ENCODE data around the gene HMGN2.
"Not testable (repeated sequence)": the region's sequence is repeated elsewhere in the genome, so short reads cannot be mapped to it uniquely, and the experiment has no call there.

The HMGN2 gene

DNA sequence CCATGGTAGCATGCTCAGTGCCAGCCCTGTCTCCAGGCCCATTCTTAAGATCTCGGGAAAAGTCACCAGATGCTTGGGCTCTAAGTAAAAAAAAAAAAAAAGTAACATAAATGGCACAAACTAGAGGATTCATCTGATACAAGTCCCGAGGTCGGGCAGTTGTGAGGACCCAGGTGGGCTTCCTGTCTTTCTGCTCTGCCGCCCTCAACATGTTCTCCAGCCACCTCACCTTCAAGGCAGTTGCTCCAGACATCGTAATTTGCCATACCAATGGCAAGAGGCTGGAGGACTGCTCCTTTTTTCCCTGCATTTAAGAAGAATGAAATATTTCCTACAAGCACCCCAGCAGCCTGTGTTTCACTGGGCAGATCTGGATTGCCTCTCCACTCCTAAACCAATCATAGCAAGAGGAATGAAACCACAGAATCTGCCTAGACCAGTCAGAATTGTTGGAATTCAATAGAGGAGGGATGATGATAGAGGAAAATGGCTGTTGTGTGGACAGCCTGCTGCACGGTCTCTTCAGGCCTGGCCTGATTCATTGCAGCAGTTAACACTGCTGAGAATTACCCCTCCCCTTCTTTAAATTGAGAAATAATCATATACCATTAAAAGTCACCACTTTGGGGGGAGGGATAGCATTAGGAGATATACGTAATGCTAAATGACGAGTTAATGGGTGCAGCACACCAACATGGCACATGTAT, 5.4 kb downstream of the HMGN2 start:
- no peak for DNase-seq

DNA sequence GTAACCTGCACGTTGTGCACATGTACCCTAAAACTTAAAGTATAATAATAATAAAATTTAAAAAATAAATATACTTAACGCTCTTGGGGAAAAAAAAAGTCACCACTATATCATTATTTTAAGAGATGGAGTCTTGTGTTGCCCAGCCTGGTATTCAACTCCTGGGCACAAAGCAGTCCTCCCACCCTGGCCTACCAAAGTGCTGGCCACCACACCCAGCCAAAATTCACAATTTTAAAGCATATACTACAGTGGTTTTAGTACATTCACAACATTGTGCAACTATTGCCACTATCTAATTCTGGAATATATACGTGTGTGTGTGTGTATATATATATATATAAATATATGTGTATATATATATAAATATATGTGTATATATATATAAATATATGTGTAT, 5.9 kb downstream of the HMGN2 start:
- DNase-seq, result no peak

DNA sequence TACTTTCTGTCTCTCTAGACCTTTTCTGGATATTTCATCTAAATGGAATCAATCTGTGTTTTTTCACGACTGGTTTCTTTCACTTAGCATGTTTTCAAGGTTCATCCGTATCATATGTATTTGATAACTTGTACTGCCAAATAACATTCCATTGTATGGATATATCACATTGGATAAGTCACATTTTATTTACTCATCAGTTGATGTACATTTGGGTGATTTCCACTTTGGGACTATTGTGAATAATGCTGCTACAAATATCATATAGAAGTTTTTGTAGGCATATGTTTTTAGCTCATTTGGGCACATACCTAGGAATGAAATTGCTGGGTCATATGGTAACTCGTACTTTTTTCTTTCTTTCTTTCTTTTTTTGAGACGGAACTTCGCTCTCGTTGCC, 6.7 kb downstream of the HMGN2 start:
- DNase-seq, result no peak

DNA sequence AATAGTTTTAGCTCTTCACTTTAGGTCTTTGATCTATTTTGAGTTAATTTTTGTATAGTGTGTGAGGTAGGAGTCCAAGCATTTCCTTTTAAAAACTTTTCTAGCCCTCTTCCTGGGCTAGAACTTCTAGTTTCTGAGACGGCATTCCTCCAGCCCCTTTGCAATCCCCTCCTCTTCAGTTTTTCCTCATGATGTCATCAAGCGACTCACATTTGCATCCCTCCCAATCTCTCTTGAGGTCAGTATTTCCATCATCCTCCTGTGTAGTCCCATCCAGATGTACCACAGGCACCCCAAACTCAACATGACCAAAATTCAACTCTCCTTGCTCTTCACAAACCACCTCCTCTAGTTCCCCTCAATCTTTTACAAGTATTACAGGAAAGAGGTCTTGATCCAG, 10.7 kb downstream of the HMGN2 start:
- no peak for DNase-seq

DNA sequence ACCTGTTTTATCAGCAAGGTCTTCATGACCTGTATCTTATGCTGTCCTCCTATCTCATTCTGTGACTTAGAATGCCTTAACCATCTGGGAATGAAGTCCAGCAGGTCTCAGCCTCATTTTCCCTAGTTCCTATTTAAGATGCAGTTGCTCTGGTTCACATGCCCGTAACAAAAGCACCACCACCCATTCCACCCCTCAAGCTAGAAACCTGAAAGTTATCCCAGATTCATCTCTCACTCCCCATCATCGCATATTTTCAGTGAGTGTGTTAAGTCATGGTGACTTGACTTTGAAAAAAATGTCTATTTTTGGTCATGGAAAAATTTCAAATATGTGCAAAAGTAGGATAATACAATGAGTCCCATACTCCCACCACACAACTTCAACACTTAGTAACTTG, 11.7 kb downstream of the HMGN2 start:
- no peak for DNase-seq

DNA sequence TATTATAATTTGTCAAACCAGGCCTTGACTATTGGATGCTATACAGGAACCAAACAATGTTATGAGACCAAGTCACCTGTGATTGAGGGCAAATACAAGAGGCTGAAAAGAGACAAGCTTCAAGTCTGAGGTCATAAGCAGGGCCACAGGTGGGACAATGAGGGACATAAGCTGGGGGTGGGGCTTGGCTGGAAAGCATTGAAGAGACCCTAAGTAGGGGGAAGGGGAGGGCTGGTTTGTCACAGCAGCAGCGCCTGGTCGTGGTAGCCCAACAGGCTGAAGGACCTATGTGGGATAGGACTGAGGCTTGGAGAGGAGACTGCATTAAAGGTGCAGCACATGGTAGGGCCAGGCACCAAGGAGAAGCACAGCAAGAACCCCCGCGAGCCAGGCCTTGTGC, 17.9 kb downstream of the HMGN2 start:
- no peak for DNase-seq

DNA sequence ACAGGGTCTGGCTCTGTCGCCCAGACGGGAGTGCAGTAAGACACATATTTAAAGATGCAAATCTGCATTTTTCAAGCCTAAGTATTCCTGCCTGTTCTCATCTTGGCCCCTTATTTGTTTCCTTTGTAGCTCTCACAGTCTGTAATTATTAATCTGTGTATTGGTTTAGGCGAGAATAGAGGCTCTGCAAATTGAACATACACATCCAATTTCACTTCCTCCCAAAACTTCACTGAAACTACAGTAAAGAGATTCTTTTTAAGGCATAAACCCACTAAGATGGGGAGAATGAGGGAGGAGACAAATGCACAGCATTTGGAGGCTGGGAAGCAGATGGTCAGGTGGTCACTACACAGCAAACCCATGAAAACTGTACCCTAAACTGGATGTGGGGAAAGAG, 21.0 kb downstream of the HMGN2 start:
- DNase-seq, result no peak

DNA sequence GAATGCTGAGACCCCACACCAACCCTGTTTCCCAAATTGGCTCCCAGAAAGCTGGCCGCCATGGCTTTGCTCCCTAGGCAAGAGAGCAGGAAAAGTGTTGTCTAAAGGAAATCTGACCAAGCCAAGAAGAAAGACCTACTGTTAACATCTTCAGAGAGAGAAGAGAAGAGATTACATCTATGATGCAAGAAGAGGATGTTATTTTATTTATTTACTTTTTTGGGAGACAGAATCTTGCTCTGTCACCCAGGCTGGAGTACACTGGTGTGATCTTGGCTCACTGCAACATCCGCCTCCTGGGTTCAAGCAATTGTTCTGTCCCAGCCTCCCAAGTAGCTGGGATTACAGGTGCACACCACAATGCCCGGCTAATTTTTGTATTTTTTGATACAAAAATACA, 21.7 kb downstream of the HMGN2 start:
- no peak for DNase-seq

DNA sequence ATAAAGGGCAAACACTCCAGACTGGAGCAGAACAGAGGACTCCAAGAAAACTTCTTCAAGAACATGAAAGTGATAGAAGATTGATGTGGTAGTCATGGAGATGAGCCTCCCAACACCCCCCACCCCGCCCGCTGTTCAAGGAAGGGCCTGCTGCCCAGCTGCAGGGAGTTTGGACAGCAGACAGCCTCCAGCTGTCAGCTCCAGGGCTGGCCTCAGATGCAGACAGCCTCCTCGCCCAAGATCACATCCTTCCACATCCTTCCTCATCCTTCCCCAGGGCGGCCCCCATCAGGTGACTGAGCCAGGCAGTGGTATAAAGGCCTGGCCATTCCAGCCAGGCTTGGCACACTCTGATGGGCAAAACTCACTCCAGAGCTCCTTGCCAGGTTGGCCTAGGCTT, 24.6 kb downstream of the HMGN2 start:
- no peak for DNase-seq

DNA sequence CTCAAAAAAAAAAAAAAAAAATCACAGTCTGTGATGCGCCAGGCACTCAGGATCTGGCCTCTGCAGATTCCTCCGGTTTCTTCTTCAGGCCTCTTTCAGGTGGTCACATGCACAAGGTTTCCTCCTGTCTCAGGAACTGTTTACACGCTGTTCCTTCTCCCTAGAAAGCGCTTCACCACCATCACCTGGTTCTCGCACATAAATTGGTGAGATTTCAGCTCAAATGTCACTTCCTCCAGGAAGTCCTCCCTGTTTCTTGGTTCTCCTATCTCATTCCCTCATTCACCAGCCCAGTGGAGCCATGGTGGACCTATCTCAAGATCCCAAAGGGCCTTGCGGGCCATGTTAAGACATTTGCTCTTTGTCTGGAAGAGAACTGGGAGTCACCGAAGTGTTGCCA, 26.7 kb downstream of the HMGN2 start:
- DNase-seq, result no peak

DNA sequence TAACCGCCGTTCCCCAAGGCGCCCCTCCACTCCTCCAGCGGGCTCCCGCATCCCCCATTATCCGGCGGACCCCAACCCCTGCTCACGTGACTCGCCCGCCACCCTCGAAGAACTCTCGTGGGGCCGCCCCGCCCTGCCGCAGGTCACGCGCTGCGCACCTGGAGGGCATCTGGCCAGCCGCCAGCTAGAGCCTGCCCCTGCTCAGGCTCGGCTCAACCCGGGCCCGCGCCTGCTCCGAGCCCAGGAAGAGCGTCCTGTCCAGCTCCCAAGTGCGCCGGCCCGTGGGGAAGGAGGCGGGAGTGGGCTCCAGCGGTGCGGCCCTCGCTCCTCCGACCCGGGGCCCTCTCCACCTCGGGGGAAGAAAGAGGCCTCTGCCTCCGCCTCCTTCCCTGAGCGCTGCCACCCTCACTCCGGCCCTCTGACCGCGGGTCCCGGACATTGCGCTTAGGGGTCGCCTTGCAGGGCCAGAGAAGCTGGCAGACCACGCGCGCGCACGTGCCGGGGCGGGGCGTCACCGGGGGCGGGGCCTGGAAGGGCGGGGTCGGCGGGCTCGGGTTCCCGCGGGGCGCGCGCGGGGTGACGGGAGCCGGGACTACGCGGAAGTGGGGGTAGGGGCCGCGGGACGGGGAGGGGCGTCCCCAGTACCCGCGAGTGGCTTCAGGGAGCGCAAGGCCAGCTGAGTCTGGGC, 28.4 kb downstream of the HMGN2 start:
- DNase-seq, result peak; percentile 51

DNA sequence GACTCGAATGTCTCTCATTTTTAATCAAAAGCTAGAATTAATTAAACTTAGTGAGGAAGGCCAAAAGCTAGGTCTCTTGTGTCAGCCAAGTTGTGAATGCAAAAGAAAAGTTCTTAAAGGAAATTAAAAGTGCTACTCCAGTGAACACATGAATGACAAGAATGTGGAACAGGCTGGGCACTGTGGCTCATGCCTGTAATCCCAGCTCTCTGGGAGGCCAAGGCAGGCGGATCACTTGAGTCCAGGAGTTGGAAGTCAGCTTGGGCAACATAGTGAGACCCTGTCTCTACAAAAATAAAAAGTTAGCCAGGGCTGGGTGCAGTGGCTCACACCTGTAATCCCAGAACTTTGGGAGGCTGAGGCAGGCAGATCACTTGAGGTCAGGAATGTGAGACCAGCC, 38.5 kb downstream of the HMGN2 start:
- DNase-seq, result not testable (repeated sequence)

DNA sequence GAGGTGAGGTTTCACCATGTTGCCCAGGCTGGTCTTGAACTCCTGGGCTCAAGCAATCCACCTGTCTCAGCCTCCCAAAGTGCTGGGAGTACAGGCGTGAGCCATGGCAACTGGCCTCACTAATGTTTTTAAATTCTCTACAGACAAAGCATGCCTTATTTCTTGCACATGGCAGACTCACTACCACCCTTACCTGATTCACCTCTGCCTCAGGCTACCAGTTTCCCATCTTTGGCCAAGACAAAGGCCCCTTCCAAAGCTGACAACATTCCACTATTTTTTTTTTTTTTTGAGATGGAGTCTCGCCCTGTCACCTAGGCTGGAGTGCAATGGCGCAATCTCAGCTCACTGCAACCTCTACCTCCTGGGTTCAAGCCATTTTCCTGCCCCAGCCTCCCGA, 43.6 kb downstream of the HMGN2 start:
- not testable (repeated sequence) for DNase-seq

DNA sequence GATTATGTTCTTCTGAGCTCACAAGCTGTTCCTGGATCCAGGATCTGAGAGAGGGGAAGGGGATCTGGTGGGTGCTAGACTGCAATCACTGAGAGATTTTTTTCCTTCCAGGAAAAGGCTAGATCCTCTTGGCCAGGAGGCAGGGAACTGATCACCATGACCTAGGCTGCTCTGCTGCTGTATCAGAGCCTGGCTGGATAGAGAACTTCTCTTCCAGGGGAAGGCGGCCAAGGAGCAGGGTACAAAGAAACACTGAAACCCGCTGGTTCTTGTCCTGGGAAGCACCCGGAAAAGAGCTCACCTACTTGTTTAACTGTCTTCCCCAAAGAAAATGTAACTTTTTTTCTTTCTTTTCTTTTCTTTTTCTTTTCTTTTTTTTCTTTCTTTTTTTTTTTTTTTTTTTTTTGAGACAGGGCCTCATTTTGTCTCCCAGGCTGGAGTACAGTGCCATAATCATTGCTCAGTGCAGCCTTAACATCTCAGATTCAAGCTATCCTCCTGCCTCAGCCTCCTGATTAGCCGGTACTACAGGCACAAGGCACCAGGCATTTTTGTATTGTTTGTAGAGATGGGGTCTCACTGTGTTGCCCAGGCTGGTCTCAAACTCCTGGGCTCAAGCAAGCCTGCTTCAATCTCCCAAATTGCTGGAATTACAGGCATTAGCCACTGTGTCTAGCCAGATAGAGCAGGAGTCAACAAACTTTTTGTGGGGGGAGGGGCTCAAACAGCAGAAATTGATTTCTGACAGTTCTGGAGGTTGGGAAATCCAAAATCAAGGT, 44.9 kb downstream of the HMGN2 start:
- DNase-seq, result no peak

DNA sequence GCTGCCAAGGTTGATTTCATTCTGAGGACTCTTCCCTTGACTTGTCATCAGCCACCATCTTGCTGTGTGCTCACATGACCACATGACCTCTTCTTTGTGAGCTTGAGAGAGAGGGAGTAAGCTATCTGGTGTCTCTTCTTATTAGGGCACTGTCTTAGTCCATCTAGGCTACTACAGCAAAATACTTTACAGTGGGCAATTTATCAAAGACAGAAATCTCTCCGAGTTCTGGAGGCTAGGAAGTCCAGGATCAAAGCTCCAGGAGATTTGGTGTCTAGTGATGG, 45.5 kb downstream of the HMGN2 start:
- no peak for DNase-seq

DNA sequence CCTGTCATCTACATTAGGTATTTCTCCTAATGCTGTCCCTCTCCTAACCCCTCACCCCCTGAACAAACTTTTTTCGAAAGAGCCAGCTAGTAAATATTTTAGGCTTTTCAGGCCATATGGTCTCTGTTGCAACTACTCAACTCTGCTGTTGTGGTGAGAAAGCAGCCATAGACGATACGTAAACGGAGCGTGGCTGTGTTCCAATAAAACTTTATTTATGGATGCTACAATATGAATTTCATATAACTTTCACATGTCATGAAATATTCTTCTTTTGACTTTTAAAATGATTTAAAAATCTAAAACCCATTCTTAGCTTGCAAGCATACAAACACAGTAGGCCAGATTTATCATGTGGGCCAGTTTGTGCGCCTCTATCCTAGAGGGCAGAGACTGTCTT, 46.1 kb downstream of the HMGN2 start:
- no peak for DNase-seq

DNA sequence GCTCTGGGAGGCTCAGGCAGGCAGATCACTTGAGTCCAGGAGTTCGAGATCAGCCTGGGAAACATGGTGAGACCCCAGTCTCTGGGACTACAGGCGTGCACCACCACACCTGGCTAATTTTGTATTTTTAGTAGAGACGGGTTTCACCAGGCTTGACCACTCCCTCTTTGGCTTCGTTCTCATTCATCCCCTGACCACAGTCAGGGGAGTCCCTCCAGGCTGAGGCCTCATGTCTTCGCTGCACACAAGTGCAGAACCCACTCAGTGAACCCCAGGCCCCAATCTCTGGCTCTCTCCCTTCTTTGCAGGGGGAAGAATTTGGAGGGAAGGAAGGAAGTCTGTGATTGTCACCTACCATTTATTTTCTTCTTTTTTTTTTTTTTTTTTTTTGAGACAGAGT, 48.1 kb downstream of the HMGN2 start:
- DNase-seq, result no peak

DNA sequence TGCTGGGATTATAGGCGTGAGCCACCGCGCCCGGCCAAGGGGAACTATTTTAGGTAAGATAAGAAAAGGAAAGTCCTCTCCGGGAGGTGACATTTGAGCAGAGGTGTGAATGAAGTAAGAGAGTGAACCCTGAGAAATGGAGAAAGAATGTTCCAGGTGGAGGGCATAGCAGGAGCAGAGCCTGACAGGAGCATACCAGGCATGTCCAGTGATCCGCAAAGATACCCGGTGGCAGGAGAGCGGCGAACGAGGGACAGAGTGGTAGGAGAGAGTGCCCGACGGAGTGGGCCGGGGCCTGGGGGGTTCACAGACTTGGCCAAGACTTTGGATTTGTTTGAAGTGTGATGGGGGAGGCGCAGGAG, 49.4 kb downstream of the HMGN2 start:
- no peak for DNase-seq

DNA sequence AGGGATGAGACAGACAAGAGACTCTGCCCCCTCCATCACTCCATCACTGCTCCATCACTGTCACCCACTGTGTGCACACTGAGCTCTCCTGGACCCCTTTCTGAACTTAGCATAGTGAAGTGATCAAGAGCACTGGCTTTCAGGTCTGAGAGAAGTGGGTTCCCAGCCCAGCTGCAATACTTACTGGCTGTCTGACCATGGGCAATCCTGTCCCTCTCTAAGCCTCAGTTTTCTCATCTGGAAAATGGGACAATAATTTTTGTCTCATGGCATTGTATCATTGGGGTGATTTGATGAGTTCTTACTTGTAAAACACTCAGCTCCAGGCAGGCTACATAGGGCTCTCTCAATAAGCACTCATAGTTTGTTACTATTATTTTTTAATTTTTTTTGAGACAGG, 49.8 kb downstream of the HMGN2 start:
- DNase-seq, result no peak

DNA sequence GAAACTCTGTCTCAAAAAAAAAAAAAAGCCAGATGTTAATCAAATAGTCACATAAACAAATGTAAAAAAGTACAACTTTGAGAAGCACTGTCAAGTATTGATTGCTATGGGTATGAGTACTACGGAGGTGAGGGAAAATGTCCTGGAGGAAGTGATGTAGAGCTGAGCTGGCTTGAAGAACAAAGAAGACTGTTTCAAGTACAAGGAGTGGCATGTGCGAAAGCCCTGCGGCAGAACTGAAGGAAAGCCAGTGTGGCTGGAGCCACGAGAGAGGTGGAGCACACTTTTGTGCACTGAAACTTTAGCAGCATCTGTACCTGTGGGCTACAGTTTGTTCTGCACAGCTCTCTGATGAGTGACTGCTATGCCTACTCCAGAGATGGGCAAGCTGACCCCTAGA, 51.9 kb downstream of the HMGN2 start:
- DNase-seq, result no peak
